MG63 (cell line): ENCODE measurements around the gene DDX19B. TPM values are rescaled to one million over a fixed set of nuclear protein-coding genes. Genes with fewer than 3 reads are reported as not detected.
"Not testable (repeated sequence)": the region's sequence is repeated elsewhere in the genome, so short reads cannot be mapped to it uniquely, and the experiment has no call there.

Source experiments
- DNase-seq: peaks from one replicate; pipeline ENCODE4 v3.0.0-alpha.2; 2020
- H3K27me3 ChIP-seq: fragments of 250-450 bp; sonication (Bioruptor Pico); 2 replicates; pipeline ENCODE4 v1.5.1; 2020; ENCODE audit warnings: mild to moderate bottlenecking, moderate library complexity
- H3K36me3 ChIP-seq: fragments of 250-450 bp; sonication (Bioruptor Pico); 2 replicates; pipeline ENCODE4 v1.5.1; 2020; ENCODE audit warnings: mild to moderate bottlenecking, moderate library complexity
- H3K4me3 ChIP-seq: fragments of 250-450 bp; sonication (Bioruptor Pico); 2 replicates; pipeline ENCODE4 v1.5.1; 2020; ENCODE audit warnings: mild to moderate bottlenecking, moderate library complexity
- H3K9me3 ChIP-seq: fragments of 250-450 bp; sonication (Bioruptor Pico); 2 replicates; pipeline ENCODE4 v1.5.1; 2020; ENCODE audit warnings: mild to moderate bottlenecking, moderate library complexity
- total RNA-seq: library from RNA; depleted of rRNA; stranded (reverse); fragments of >200 nt; shearing (Covaris generic); gene quantifications from 2 replicates; pipeline ENCODE4 v1.2.3, GENCODE V29; 2014; ENCODE audit warnings: low replicate concordance

DDX19B gene
- total RNA-seq, 1 experiment from 2014 or later, result 27.3 TPM

DNA sequence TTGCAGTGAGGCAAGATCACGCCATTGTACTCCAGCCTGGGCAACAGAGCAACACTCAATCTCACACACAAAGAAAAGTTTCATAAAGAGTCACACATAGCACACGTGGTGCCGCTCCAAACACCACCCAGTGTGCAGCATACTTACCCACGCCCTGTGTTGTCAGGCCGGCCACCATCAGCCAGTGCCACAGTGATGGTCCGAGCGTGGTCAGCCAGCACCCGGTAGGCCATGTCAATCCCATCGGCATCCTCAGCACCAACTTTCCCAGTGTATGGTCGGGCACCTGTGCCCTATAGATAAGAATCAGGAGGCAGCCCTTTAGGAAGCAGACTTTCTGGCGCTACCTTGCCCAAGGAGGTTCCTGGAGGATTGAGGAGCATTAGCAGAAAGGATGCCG lies 29.5 kb upstream of the DDX19B start:
- Histone ChIP-seq H3K4me3 (no peak overlapping the region), H3K9me3 (no peaks in the 10 kb centered on the region), H3K27me3 (no peaks in the 10 kb centered on the region), H3K36me3 (peaks cover 54% of the 10 kb centered on the region)
- no peak for DNase-seq

DNA sequence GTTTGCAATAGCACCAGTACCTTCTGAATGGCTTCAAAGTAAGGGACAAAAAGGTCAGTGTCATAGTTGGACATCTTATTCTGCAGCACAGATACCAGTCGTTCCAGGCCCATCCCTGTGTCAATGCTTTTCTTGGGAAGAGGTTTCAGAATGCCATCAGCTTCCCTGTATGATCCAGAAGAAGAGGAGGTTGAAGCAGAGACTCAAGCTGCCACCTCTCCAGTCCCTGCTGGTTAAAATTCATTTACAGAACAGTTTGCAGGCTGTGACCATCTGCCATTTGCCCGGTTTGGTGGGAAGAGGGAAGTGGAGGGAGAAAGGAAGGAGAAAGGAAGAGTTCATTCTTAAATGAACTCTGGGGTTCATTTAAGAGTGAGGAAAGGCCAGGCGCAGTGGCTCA lies 28.8 kb upstream of the DDX19B start:
- Histone ChIP-seq H3K36me3 (peaks cover 51% of the 10 kb centered on the region), H3K9me3 (no peaks in the 10 kb centered on the region), H3K4me3 (no peak overlapping the region), H3K27me3 (no peaks in the 10 kb centered on the region)
- no peak for DNase-seq

GRCh38 chr16:70271696-70272095 lies 27.3 kb upstream of the DDX19B start:
- H3K27me3 ChIP-seq, result no peaks in the 10 kb centered on the region
- no peaks in the 10 kb centered on the region for H3K9me3 ChIP-seq
- no peak overlapping the region for H3K4me3 ChIP-seq
- H3K36me3 ChIP-seq, result peaks cover 52% of the 10 kb centered on the region
- DNase-seq, result no peak

GRCh38 chr16:70276392-70276791 lies 22.6 kb upstream of the DDX19B start:
- Histone ChIP-seq H3K9me3 (no peaks in the 10 kb centered on the region), H3K27me3 (no peaks in the 10 kb centered on the region), H3K4me3 (no peak overlapping the region), H3K36me3 (peaks cover 45% of the 10 kb centered on the region)
- no peak for DNase-seq

DNA sequence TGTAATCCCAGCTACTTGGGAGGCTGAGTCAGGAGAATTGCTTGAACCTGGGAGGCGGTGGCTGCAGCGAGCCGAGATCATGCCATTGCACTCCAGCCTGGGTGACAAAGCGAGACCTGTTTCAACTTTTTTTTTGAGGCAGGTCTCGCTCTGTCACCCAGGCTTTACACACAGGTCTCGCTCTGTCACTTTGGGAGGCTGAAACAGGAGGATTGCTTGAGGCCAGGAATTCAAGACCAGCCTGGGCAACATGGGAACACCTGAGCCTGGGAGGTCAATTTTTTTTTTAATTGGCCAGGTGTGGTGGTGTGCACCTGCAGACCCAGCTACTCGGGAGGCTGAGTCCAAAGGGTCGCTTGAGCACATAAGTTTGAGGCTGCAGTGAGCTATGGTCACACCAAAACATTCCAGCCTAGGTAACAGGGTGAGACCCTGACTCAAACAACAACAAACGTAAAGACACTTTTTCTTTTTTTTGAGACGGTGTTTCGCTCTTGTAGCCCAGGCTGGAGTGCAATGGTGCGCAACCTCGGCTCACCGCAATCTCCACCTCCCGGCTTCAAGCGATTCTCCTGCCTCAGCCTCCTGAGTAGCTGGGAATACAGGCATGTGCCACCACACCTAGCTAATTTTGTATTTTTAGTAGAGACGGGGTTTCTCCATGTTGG lies 11.5 kb upstream of the DDX19B start:
- not testable (repeated sequence) for H3K27me3 ChIP-seq, H3K9me3 ChIP-seq, DNase-seq
- H3K36me3 ChIP-seq, result peaks cover 29% of the 10 kb centered on the region
- peak overlapping the region; percentile 72 for H3K4me3 ChIP-seq

DNA sequence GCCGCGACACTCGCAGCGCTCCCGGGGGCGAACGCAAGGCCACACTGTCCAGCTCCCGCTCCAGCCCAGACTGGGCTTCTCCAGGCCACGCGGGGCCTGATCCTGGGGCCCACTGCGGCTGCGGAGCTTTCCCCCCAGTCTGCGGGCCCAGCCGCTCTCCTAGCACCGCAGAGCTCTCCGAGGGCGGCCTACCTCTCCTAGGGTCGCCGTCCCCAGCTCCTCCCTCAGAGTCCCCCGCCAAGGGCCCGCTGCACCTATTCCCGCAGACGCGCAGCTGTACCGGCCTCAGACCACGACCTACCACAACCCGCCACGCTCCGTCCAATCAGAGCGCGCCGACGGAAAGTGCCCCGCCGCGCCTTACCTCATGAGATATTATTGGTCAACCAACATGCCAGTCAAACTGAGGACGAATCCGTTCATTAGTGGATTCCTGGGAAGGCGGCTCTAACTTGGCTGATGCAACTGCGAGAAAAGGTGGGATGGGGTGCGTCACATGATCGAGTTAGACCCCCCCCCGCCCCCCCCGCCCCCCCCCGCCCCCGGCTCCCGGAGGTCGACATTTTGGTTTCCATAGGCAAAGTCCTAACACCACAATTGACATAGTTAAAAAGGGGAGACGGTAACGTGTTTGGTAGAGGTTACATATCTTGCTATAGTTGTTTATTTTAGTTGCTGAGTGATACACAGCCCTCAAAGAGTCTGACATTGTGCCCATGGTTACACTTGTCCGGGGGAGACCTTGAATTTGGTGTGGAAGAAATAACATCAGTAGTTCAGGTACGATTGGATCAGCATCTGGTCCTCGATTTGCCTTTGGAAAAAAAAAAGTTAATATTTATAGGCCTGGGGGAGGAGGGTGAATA lies 9.5 kb upstream of the DDX19B start, which contains the start of gene AARS1:
AARS1 (minus strand) TSS at position 278 of the 866 bp plus-strand sequence. CDS start 6,743 bp downstream, outside the sequence.
- H3K4me3 ChIP-seq, result peak within 1 kb of the TSS; percentile 72
- peaks cover 13% of the 10 kb centered on the region for H3K36me3 ChIP-seq
- H3K27me3 ChIP-seq, result no peaks in the 10 kb centered on the region
- peak; percentile 97 for DNase-seq
- H3K9me3 ChIP-seq, result no peaks in the 10 kb centered on the region

- Histone ChIP-seq H3K9me3 (no peaks in the 10 kb centered on the region), H3K27me3 (no peaks in the 10 kb centered on the region), H3K4me3 (no peak overlapping the region), H3K36me3 (peaks cover 3% of the 10 kb centered on the region; the same call in 1 of the 2 replicates)
- no peak for DNase-seq
These were observed 8.0 kb upstream of the DDX19B start for GRCh38 chr16:70290949-70291519.

- DNase-seq, H3K36me3 ChIP-seq, H3K27me3 ChIP-seq, H3K9me3 ChIP-seq, H3K4me3 ChIP-seq: not testable (repeated sequence)
These were observed 6.8 kb upstream of the DDX19B start for GRCh38 chr16:70292148-70292547.

DNA sequence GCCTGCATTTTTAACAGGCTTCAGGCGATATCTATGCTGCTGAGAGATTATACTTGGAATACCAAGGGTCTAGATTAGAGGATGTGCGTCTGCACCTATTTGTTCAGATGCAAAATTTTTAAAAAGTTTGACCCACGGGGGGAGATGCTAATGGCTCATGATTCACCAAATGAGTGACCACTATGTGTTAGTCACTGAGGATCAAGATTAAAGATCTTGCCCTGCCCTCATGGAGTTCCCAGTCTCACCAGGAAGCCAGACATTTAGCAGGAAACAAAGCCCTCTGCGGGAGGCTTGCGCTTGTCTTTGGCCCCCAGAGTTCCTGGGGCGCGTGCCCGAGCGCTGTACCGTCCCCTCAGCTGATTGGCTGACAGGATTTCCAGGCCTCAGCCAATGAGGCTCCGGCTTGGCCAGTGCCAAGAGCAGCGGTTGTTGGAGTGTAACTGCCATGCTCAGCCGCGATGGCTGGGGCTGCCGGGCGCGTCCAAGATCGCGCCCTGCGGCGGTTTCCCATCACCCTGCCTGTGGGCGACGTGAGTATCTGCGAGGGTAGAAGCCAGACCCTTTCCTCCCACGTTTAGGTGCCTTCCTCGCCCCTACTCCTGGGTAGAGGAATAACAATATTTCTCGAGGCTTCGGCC lies 4.5 kb upstream of the DDX19B start:
- Histone ChIP-seq H3K4me3 (no peak overlapping the region), H3K36me3 (no peaks in the 10 kb centered on the region), H3K9me3 (no peaks in the 10 kb centered on the region), H3K27me3 (no peaks in the 10 kb centered on the region)
- no peak for DNase-seq

DNA sequence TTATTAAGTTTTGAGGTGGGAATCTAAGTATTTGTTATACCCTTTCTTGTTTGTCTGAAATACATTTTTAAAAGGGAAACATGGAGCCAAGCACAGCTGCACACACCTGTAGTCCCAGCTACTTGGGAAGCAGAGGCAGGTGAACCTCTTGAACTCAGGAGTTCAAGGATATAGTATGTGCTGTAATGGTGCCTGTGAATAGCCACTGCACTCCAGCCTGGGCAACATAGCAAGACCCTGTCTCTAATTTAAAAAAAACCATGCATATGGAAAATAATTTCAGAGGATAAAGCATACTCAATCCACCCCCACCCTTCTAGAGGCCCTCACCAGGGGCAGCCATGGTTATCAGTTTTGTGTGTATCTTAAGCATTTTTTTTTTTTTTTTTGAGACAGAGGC lies 3.4 kb upstream of the DDX19B start:
- no peaks in the 10 kb centered on the region for H3K9me3 ChIP-seq
- no peak overlapping the region for H3K4me3 ChIP-seq
- no peaks in the 10 kb centered on the region; the same call in 1 of the 2 replicates for H3K36me3 ChIP-seq
- no peak for DNase-seq
- no peaks in the 10 kb centered on the region for H3K27me3 ChIP-seq

- Histone ChIP-seq H3K27me3 (no peaks in the 10 kb centered on the region), H3K9me3 (no peaks in the 10 kb centered on the region), H3K36me3 (peaks cover 6% of the 10 kb centered on the region; the same call in 1 of the 2 replicates), H3K4me3 (no peak overlapping the region)
- no peak for DNase-seq
These were observed 2.1 kb downstream of the DDX19B start for GRCh38 chr16:70301121-70301520.

- Histone ChIP-seq H3K27me3 (no peaks in the 10 kb centered on the region), H3K9me3 (no peaks in the 10 kb centered on the region), H3K36me3 (peaks cover 6% of the 10 kb centered on the region; the same call in 1 of the 2 replicates), H3K4me3 (no peak overlapping the region)
- DNase-seq, result no peak
These were observed 3.8 kb downstream of the DDX19B start for GRCh38 chr16:70302745-70303144.

DNA sequence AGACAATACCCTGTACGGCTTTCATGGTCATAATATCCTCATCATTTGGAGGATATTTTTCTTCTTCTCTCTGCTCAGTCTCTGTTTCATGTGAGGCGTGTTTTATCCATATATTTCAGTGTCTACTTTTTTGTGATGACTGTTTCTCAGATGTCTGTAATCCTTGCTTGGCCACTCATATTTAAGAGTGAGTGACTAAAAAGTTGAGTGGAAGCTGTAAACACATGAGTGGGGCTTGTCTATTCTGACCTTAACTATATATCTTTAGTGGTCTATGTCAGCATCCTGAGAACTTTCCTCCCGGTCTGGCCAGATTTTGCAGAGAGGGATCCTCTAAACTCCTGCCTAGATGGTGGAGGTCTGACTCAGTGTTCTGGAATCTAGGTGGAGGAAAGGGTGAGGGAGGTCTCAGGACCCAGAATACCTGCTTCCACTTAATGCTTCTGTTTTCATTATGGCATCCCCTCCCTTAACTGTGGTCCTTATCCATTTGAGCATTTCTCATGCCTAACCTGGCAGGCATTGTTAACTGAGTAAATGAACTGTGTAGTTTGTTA lies 6.0 kb downstream of the DDX19B start:
- H3K4me3 ChIP-seq, result no peak overlapping the region
- H3K27me3 ChIP-seq, result no peaks in the 10 kb centered on the region
- DNase-seq, result no peak
- peaks cover 6% of the 10 kb centered on the region; the same call in 1 of the 2 replicates for H3K36me3 ChIP-seq
- no peaks in the 10 kb centered on the region for H3K9me3 ChIP-seq

- H3K9me3 ChIP-seq, result no peaks in the 10 kb centered on the region
- no peak for DNase-seq
- no peaks in the 10 kb centered on the region for H3K27me3 ChIP-seq
- H3K4me3 ChIP-seq, result no peak overlapping the region
- H3K36me3 ChIP-seq, result no peaks in the 10 kb centered on the region
These were observed 7.9 kb downstream of the DDX19B start for GRCh38 chr16:70306880-70307279.

- not testable (repeated sequence) for H3K4me3 ChIP-seq, H3K9me3 ChIP-seq
These were observed 8.7 kb downstream of the DDX19B start for GRCh38 chr16:70307726-70308125.

DNA sequence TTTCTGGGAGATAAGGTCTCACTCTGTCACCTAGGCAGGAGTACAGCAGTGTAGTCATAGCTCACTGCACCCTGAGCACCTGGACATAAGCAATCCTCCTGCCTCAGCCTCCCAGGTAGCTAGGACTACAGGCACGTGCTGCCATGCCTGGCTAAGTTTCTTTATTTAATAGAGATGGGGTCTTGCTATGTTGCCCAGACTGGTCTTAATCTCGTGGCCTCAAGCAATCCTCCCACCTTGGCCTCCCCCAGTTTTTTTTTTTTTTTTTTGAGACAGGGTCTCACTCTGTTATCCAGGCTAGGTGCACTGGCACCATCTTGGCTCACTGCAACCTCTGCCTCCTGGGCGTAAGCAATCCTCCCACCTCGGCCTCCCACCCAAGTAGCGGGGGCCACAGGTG lies 21.1 kb downstream of the DDX19B start:
- Histone ChIP-seq H3K36me3 (no peaks in the 10 kb centered on the region), H3K9me3 (no peaks in the 10 kb centered on the region), H3K27me3 (no peaks in the 10 kb centered on the region), H3K4me3 (no peak overlapping the region)
- DNase-seq, result no peak

More at GRCh38 chr16:70307726-70308125, 8.7 kb downstream of the DDX19B start:
- H3K36me3 ChIP-seq, DNase-seq, H3K27me3 ChIP-seq: not testable (repeated sequence)
